Measurements from ENCODE around the gene RWDD1. TPM values are rescaled to one million over a fixed set of nuclear protein-coding genes. Genes with fewer than 3 reads are reported as not detected.

RWDD1 gene
- total and polyA plus RNA-seq, 2 of the 13 experiments (the other 11 are each of a cell fraction or from before 2014, with no cell fraction given): 27.4 to 67.1 TPM

GRCh38 chr6:116550796-116551195 is 20.5 kb upstream of the RWDD1 start (continued):
- TF ChIP-seq, protein P1, sequence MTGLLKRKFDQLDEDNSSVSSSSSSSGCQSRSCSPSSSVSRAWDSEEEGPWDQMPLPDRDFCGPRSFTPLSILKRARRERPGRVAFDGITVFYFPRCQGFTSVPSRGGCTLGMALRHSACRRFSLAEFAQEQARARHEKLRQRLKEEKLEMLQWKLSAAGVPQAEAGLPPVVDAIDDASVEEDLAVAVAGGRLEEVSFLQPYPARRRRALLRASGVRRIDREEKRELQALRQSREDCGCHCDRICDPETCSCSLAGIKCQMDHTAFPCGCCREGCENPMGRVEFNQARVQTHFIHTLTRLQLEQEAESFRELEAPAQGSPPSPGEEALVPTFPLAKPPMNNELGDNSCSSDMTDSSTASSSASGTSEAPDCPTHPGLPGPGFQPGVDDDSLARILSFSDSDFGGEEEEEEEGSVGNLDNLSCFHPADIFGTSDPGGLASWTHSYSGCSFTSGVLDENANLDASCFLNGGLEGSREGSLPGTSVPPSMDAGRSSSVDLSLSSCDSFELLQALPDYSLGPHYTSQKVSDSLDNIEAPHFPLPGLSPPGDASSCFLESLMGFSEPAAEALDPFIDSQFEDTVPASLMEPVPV (CRISPR knock-in tag; IDR thresholded peaks at IDR 0.05): no peak
- TF ChIP-seq JDP2 (CRISPR knock-in tag; IDR thresholded peaks at IDR 0.05; ENCODE audit: borderline replicate concordance): no peak
- TF ChIP-seq THAP11 (CRISPR knock-in tag; IDR thresholded peaks at IDR 0.05): no peak
- TF ChIP-seq, protein P2, sequence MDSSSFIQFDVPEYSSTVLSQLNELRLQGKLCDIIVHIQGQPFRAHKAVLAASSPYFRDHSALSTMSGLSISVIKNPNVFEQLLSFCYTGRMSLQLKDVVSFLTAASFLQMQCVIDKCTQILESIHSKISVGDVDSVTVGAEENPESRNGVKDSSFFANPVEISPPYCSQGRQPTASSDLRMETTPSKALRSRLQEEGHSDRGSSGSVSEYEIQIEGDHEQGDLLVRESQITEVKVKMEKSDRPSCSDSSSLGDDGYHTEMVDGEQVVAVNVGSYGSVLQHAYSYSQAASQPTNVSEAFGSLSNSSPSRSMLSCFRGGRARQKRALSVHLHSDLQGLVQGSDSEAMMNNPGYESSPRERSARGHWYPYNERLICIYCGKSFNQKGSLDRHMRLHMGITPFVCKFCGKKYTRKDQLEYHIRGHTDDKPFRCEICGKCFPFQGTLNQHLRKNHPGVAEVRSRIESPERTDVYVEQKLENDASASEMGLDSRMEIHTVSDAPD (CRISPR knock-in tag; IDR thresholded peaks at IDR 0.05): peak; percentile 69; the same call in 1 of the 2 replicates
- no peak for TF ChIP-seq SCMH1 (CRISPR knock-in tag; IDR thresholded peaks at IDR 0.05; ENCODE audit: borderline replicate concordance)
- no peak for TF ChIP-seq NFE2L2 (IDR thresholded peaks at IDR 0.05; ENCODE audit: low read length)
- 0 out of 2 replicates have a peak, but pooled peaks have one; percentile 31 for TF ChIP-seq PRDM10 (CRISPR knock-in tag; IDR thresholded peaks at IDR 0.05; ENCODE audit: low read depth)
- no peak for TF ChIP-seq ZNF740 (CRISPR knock-in tag; IDR thresholded peaks at IDR 0.05)
- TF ChIP-seq, protein P3, sequence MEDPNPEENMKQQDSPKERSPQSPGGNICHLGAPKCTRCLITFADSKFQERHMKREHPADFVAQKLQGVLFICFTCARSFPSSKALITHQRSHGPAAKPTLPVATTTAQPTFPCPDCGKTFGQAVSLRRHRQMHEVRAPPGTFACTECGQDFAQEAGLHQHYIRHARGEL (CRISPR knock-in tag; IDR thresholded peaks at IDR 0.05): no peak
- TF ChIP-seq PPARG (CRISPR knock-in tag; conservative IDR thresholded peaks at IDR 0.05): peak; percentile 35; the same call in 1 of the 2 replicates
- TF ChIP-seq, protein P4, sequence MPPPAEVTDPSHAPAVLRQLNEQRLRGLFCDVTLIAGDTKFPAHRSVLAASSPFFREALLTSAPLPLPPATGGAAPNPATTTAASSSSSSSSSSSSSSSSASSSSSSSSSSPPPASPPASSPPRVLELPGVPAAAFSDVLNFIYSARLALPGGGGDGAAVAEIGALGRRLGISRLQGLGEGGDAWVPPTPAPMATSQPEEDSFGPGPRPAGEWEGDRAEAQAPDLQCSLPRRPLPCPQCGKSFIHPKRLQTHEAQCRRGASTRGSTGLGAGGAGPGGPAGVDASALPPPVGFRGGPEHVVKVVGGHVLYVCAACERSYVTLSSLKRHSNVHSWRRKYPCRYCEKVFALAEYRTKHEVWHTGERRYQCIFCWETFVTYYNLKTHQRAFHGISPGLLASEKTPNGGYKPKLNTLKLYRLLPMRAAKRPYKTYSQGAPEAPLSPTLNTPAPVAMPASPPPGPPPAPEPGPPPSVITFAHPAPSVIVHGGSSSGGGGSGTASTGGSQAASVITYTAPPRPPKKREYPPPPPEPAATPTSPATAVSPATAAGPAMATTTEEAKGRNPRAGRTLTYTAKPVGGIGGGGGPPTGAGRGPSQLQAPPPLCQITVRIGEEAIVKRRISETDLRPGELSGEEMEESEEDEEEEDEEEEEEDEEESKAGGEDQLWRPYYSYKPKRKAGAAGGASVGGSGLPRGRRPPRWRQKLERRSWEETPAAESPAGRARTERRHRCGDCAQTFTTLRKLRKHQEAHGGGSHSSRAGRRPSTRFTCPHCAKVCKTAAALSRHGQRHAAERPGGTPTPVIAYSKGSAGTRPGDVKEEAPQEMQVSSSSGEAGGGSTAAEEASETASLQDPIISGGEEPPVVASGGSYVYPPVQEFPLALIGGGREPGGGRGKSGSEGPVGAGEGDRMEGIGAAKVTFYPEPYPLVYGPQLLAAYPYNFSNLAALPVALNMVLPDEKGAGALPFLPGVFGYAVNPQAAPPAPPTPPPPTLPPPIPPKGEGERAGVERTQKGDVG (CRISPR knock-in tag; IDR thresholded peaks at IDR 0.05; ENCODE audit: borderline replicate concordance): no peak
- TF ChIP-seq ZNF839 (CRISPR knock-in tag; IDR thresholded peaks at IDR 0.05; ENCODE audit: borderline replicate concordance): no peak
- TF ChIP-seq SYNCRIP (IDR thresholded peaks at IDR 0.05; ENCODE audit: insufficient read depth, low read depth, low read length): no peak
- TF ChIP-seq NFYB (CRISPR knock-in tag; IDR thresholded peaks at IDR 0.05): peak; percentile 56
- TF ChIP-seq NR1H2 (CRISPR knock-in tag; IDR thresholded peaks at IDR 0.05; ENCODE audit: borderline replicate concordance, low read depth): no peak
- no peak for TF ChIP-seq ZNF337 (CRISPR knock-in tag; IDR thresholded peaks at IDR 0.05; ENCODE audit: borderline replicate concordance, low read depth)
- TF ChIP-seq NFKBIZ (CRISPR knock-in tag; IDR thresholded peaks at IDR 0.05): no peak
- no peak for TF ChIP-seq ZNF777 (CRISPR knock-in tag; IDR thresholded peaks at IDR 0.05)
- TF ChIP-seq ZNF75D (CRISPR knock-in tag; IDR thresholded peaks at IDR 0.05; ENCODE audit: borderline replicate concordance): no peak
- peak; percentile 50; the same call in 1 of the 2 replicates for TF ChIP-seq SP5 (CRISPR knock-in tag; IDR thresholded peaks at IDR 0.05; ENCODE audit: borderline replicate concordance, low read depth)

Data from HepG2 (cell line).